Esophagus muscularis mucosa (tissue), 3 donors: ENCODE results near the gene HERC2.

Experiments
- CTCF ChIP-seq, 3 experiments: fragments of 200-600 bp in 2 of 3; fragments of 450-650 bp in 1 of 3; sonication (generic) in 2 of 3; IDR thresholded peaks; one replicate each; pipeline ENCODE4 v1.5.1; 2017 to 2019; ENCODE audit warnings: antibody characterized with exemption in 3 of 3, mild to moderate bottlenecking in 2 of 3, moderate library complexity in 1 of 3
- POLR2A ChIP-seq: fragments of 450-650 bp; IDR thresholded peaks from one replicate; pipeline ENCODE4 v1.6.1; 2017; ENCODE audit warnings: antibody characterized with exemption, moderate library complexity, mild to moderate bottlenecking, low read depth
- POLR2AphosphoS5 ChIP-seq, 2 donors: sonication (generic); formaldehyde crosslinking; IDR thresholded peaks; one replicate each; pipeline ENCODE4 v1.6.1; 2017; ENCODE audit warnings: antibody characterized with exemption in 2 of 2

DNA sequence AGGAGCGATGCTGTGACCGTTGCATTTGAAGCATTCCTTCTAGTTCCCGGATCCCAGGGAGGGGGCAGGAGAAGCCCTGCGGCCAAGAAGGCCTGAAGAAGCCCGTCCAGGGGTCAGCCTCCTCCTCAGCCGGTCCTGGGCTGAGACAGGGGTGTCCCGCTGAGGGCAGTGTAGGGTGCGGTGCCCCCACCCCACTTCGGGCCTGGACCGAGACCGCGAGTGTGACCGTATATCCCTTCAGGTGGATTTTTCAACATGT lies 225.6 kb downstream of the HERC2 start:
- TF ChIP-seq POLR2A: no peak
- TF ChIP-seq CTCF (IDR thresholded peaks at IDR 0.05): no peak
- TF ChIP-seq POLR2AphosphoS5 (IDR thresholded peaks at IDR 0.05): no peak
